ENCODE measurements around the gene FAM234B.

FAM234B gene

DNA sequence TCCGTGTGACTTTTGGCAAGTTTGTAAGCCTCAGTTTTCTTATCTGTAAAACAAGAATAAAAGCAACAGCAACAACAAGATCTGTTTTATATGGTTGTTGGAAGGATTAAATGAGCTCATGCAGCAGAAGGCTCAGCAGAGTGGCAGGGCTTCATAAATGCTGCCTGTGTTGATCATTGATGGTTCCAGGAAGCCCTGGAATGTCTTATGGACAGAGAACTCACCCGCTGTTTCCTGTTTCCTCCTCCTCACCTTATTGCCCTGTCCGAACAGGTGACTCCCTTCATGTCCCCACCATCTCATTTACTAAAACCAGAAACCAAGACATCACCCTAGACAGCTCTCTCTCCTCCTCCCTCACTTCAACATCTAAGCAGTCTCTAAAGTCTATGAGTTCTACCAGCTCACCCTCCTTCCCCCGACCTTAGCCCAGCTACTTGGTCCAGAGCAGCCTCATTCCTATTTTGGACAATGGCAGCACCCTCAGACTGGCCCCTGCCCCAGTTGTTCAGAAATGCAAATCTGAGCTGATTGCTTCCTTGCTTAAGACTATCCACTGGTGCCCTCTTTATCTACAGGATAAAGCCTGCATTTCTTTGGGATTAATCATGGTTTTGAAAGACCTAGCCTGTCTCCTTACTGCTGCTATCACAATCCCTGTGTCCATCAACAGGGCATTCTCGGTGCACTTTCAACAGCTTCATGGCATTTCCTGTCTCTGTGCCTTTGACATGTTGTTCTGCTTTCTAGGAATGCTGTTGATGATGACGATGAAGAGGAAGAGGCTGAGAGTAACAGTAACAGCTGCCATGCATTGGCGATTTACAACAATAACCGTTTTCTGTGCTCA, 80.7 kb downstream of the FAM234B start:
- no peak for DNase-seq

DNA sequence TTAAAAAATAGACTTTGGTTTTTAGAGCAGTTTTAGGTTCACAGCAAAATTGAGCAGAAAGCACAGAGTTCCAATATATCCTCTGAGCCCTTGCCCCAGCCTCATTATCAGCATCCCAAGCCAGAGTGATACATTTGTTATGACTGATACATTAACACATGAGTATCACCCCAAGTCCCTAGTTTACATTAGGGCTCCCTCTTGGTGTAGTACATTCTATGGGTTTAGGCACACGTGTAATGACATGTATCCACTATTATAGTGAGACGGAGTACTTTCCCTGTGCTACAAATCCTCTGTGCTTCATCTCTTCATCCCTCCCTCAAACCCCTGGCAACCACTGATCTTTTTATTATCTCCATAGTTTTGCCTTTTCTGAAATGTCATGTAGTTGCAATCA, 81.8 kb downstream of the FAM234B start:
- DNase-seq, result no peak

DNA sequence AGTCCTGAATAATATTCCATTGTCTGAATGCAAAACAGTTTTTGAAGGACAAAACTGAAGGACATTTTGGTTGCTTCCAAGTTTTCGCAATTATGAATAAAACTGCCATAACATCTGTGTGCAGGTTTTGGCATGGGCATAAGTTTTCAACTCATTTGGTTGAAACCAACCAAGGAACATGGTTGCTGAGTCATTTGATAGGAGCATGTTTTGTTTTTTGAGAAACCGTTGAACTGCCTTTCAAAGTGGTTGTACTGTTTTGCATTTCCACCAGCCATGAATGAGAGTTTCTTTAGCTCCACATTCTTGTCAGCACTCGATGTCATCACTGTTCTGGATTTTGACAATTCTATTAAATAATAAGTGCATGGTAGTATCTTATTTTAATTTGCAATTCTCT, 82.3 kb downstream of the FAM234B start:
- DNase-seq, result no peak

DNA sequence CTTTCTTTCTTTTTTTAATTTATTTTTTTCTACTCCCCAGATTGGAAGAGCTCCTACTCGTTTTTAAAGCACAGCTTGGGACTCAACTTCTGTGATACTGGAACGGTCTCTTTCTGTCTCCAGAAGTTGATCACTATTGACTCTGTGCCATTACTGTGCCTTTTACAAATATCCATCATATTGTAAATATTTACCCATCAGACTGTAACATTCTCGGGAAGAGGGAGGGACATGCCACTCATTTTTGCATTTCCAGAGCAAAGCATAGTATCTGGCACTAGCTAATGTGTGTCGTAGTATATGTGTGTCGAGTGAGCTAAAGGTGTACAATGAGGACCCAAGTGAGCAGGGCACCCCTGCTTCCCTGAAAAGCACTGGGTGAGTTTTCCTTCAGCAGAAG, 83.3 kb downstream of the FAM234B start:
- no peak for DNase-seq

DNA sequence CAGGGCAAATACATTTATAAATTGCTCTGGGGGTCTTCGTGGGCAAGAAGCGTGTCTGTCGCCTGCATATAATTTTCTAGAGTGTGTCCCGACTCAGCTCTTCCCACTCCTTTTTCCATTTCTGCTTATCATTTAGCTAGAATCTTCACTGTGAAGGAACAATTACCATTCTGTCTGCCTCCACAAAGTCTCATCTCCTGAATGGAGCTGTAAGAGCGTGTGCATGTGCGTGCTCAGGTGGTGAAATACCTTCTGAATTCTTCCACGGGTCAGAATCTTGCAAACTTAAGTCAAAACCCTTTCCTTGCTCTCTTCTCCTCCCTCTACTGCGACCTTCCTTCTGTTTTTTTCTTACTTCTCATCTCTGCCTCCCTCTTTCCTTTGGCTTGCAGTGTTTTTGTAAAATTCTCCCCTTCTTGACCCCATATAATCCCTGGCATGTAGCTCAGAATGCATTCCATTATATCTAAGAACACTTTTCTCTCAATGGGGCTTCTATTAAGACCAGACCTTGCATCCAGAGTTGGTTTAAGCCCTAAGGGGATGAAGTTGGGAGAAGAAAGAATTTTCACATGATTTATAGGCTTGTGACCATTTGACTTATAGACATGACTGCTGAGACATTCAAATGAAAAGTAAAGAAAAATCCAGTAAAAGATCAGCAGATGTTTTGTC, 84.2 kb downstream of the FAM234B start:
- DNase-seq, result no peak

DNA sequence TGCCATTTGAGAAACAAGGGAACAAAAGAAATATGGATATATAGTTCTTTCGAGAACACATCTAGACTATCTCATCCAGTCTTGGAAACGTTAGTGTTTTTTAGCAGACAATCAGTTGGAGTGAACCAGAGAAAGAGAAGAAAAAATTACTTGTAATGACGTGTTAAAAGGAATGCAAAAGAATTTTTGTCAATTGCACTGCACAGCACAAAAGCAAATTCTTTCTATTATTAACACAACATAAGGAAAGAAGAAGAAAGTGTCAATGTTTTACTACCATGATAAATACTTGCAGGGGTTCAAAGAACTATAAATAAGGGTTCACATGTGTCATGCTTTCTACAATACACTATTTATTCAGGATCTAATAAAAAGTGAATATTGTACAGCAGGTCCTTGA, 86.8 kb downstream of the FAM234B start:
- DNase-seq, result no peak

All from activated CD4-positive, CD25-positive, alpha-beta regulatory T cell (primary cell).